Activated CD4-positive, alpha-beta T cell treated with anti-CD3 and anti-CD28 coated beads, Interleukin-2, amount 50 U/mL, for 4 hours (primary cell): ENCODE data around the gene HSD17B12.

Experiments
- DNase-seq, 2 experiments: peaks; one replicate each; pipeline ENCODE4 v3.0.0-alpha.2; 2020

Gene HSD17B12

GRCh38 chr11:43689167-43689566, 8.6 kb downstream of the HSD17B12 start:
- DNase-seq: no peak

- no peak for DNase-seq
Observed at GRCh38 chr11:43690929-43691725, 10.6 kb downstream of the HSD17B12 start.

DNA sequence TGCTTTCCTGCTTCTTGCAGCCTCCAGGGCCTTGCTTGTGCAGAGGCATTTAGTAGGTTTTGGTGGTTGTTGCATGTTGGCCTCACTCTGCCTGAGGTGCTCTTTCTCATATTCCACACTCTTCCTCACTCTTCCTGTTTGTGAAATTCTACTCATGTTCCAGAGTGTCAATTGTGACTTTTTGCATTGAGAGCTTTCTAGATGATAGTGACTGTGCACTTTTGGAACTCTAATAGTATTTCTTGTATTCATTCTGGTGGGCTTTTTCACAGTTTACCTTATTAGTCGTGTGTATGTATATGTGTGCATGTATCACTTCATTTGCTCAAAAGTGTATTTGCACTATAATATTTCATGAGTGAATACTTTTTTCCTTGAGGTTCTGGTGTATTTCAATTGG, 11.3 kb downstream of the HSD17B12 start:
- DNase-seq: no peak

DNA sequence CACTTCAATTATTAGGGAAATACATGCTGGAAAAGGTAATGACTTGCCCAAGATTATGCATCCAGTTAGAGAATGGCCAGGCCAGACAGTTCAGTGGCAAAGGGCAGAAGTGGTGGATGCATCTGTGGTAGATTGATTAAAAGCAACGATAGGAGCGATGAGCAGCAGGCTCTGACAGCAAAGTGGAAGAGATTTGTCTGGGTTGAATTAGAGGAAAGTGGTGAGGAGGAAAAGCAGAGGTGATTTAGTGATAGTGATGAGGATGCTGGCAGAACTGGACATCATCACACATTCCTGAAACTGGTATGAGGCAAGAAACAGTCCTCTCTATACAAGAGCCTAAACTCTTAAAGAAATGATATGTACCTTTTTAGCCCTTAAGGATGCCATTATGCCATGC, 12.5 kb downstream of the HSD17B12 start:
- DNase-seq: no peak

- DNase-seq: no peak
Observed at GRCh38 chr11:43693731-43694130, 13.2 kb downstream of the HSD17B12 start.

- DNase-seq: no peak
Observed at GRCh38 chr11:43694477-43694876, 13.9 kb downstream of the HSD17B12 start.

- DNase-seq: no peak
Observed at GRCh38 chr11:43697679-43698078, 17.1 kb downstream of the HSD17B12 start.

GRCh38 chr11:43699870-43700269, 19.3 kb downstream of the HSD17B12 start:
- no peak for DNase-seq

DNA sequence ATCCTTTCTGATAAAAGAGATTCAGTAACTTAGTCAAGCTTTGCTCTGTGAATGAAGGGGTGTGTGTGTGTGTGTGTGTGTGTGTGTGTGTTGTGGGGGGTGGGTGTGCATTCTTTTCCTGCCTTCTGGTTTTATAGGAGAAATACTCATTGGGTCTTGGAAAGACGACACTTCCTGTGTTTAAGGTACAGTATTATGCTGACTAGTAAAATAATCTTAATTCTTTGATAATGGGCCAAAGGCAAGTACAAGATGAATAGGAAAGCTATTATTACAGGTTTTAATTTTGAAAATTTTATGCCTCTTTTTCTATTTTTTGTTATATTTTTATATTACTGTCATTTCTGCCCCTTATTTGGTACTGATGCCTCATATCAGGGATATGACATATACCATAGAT, 26.1 kb downstream of the HSD17B12 start:
- no peak for DNase-seq

GRCh38 chr11:43708776-43709175, 28.2 kb downstream of the HSD17B12 start:
- no peak for DNase-seq

DNA sequence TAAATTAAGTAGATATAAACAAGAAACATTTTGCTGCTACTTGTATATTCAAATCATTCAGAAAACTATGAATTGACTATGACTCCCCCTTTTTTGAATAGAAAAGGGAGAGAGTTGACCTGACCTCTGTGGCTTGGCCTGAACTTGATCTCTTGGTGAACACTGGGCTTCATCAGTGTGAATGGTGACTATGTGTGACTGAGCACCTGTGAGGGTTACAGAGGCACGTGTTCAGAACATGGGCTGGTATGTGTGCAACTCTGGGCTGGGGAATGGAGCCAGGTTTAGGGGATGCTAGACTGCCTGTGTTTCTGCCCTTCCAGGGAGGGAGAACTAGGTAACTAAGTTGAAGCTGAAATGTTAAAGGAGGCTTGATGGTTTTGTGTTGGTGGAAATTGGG, 29.2 kb downstream of the HSD17B12 start:
- DNase-seq: no peak

DNA sequence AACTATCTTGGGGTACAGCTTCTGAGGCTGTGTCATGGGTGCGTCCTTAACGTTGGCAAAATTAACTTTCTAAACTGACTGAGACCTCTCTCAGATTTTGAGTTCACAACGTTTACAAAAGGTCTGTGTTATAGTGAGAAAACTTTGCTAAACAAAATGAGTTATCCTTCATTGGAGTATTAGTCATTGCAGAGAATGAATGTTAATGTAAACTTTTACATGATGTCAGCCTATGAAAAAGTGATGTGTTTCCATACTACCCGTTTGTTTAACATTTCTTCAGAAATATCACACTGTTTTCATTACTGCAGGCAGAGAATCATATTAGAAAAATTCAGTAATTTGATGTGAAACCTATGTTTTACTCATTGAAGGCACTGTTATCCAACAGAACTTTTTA, 32.1 kb downstream of the HSD17B12 start:
- DNase-seq: no peak

DNA sequence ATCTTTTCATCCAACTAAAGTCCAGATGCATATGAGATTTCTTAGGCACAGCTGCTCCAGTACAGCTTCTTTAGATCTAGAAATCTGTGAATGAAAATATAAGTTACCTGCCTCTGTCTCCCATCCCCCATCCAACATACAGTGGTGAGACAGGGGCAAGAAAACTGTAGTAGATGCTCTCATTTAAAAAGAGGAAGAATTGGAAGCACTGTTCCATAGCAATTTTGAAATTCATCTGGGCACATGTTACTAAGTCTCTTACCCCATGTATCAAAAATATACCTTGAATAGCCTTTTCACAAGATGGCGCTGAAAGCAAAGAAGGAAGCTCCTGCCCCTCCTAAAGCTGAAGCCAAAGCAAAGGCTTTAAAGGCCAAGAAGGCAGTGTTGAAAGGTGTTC, 37.8 kb downstream of the HSD17B12 start:
- DNase-seq: no peak

DNA sequence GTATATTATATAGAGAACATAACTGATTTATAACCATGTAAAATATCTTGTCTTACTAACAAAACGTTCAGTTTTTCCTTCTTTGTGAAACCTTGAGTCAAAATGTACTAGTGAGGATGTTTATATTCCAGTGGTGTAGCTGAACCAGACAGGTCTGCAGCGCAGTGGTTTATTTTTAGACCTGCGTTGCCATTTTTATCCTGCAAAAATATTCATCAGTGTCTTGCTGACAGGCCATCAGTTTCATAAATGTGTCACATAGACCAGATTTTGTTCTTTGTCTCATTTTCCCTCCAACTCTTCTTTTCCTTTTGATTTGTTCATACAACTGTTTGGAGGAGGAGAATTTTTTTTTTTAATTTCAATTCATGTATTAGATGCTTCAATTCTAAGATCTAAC, 43.1 kb downstream of the HSD17B12 start:
- DNase-seq: no peak

GRCh38 chr11:43732225-43732624, 51.7 kb downstream of the HSD17B12 start:
- DNase-seq: no peak

DNA sequence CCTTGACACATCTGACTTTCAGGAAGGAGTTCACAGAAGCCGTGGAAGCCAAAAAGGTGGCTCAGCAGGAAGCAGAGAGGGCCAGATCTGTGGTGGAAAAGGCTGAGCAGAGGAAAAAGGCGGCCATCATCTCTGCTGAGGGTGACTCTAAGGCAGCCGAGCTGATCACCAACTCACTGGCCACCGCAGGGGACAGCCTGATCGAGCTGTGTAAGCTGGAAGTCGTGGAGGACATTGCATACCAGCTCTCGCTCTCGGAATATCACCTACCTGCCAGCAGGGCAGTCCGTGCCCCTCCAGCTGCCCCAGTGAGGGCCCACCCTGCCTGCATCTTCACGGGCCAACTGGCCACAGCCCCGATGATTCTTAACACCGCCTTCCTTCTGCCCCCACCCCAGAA, 53.7 kb downstream of the HSD17B12 start:
- no peak for DNase-seq

GRCh38 chr11:43735115-43735514, 54.6 kb downstream of the HSD17B12 start:
- DNase-seq: no peak

DNA sequence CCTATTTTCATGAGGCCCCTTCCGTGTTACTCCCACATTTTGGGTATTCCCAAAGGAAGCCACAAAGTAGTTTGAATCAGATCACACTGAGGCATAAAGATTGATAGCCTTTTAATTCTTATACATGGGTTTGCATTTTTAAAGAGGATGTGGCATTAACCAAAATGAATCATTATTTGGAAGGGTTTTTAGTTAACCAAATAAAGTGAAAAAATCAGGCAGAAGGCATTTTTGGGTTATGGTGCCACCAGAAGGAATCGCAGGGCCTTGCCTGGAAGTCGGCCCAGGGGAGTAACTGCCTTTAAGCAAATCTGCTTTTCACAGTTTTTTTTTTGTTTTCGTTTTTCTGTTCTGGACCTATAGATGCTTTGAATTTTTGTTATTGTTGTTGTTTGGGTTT, 55.4 kb downstream of the HSD17B12 start:
- no peak for DNase-seq

GRCh38 chr11:43736502-43737200, 56.1 kb downstream of the HSD17B12 start:
- DNase-seq: no peak

- no peak for DNase-seq
Observed at GRCh38 chr11:43737201-43737590, 56.7 kb downstream of the HSD17B12 start.

GRCh38 chr11:43738600-43739409, 58.3 kb downstream of the HSD17B12 start:
- DNase-seq: no peak

DNA sequence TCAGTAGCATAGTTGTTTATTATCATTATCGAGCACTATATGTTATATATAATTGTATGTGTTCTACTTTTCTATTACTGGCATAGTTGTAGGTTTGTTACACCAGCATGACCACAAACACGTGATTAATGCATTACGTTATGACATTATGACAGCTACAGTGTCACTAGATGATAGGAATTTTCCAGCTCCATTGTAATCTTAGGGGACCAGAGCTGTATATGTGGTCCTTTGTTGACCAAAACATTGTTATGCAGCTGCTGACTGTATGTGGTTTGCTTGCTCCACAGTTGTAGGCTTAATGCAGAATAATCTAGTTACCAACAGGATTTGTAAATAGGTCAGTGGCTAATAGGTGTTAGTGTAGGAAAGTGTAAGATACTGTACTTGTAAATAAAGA, 66.1 kb downstream of the HSD17B12 start:
- DNase-seq: no peak

GRCh38 chr11:43747130-43747802, 66.7 kb downstream of the HSD17B12 start:
- DNase-seq: no peak
